GM12864 (cell line): ENCODE data around the gene XCL2.

Source experiments
- DNase-seq: peaks from one replicate; pipeline ENCODE4 v3.0.0-alpha.2; 2011; ENCODE audit warnings: low read depth
- H3K4me3 ChIP-seq: 2 replicates; pipeline ENCODE4 v1.5.1; 2011; ENCODE audit warnings: mild to moderate bottlenecking, low read depth, low read length, control low read depth
- TF ChIP-seq, protein P1 (sequence below): IDR thresholded peaks from 2 replicates; pipeline ENCODE4 v1.5.1; 2011; ENCODE audit warnings: low read depth, mild to moderate bottlenecking, moderate library complexity, low read length, control low read depth, inconsistent platforms; ENCODE audit errors: missing control alignments

XCL2 gene

DNA sequence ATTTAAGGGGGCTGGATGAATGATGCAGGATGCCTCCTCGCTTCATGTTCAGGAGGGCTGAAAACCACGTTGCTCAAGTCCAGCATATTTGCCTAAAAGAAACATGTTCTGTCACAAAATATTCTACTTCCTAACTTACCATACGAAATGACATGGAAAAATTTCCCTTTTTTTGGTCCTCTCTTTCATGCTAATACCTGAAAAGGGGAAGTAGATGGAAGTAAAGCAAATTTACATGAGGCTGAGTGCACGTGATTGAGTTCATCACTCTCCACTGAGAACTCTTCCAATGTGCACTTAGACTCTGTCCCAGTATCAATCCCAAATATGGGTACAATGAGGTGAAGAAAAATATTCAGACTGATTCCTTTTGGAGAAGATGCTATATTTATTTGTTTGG, 23.0 kb downstream of the XCL2 start:
- TF ChIP-seq, protein P1, sequence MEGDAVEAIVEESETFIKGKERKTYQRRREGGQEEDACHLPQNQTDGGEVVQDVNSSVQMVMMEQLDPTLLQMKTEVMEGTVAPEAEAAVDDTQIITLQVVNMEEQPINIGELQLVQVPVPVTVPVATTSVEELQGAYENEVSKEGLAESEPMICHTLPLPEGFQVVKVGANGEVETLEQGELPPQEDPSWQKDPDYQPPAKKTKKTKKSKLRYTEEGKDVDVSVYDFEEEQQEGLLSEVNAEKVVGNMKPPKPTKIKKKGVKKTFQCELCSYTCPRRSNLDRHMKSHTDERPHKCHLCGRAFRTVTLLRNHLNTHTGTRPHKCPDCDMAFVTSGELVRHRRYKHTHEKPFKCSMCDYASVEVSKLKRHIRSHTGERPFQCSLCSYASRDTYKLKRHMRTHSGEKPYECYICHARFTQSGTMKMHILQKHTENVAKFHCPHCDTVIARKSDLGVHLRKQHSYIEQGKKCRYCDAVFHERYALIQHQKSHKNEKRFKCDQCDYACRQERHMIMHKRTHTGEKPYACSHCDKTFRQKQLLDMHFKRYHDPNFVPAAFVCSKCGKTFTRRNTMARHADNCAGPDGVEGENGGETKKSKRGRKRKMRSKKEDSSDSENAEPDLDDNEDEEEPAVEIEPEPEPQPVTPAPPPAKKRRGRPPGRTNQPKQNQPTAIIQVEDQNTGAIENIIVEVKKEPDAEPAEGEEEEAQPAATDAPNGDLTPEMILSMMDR = no peak
- H3K4me3 ChIP-seq = no peak overlapping the region
- DNase-seq = no peak

DNA sequence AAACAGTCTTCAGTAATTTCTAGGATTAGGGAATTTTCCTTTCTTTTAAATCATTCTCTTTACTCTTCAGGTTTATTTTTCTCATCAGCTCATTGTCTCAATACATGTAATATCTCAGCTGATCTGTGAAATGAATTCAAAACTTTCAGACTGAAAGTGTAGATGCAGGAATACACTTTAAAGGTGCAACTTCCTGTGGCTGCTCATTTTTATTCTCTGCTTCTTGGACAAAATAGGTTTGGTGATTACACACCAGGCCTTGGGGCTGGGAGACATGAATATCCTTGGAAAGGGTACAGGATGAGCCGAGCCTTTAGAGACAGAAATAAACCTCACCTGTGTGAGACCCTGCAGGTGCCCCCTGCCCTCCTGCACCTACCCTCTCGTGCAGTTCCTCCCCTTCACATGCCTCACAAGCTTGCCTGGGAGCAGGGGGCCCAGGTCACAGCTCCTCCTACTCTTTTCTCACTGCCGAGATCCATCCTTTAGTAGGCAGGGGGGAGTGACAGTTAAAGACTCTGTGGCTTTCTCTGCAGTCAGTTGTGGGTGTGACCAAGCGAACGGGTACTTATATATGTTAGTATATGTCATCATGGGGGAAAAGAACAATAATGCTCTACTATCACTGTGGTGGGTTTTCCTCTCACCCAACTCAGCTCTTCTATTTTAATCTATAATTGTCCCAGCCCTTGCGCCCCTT, 23.6 kb downstream of the XCL2 start:
- DNase-seq = no peak
- H3K4me3 ChIP-seq = no peak overlapping the region
- TF ChIP-seq, protein P1 = no peak

DNA sequence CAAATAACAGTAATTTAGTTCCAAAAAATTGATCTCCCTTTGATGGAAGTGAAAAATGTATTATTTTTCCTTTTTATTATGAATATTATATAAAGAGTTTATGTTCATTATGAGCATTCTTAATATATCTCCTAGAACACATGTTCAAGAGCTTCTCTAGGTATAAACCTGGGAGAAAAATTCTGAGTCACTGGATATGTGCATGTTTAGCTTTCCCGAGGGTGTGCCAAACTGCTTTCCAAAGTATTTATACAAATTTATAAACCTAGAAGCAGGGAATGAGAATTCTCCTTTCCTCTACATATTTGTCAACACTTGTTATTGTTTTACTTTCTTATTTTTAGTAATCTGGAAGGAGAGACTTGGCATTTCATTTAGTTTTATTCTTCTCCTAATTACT, 25.0 kb downstream of the XCL2 start:
- TF ChIP-seq, protein P1 = no peak
- H3K4me3 ChIP-seq = no peak overlapping the region
- no peak for DNase-seq

DNA sequence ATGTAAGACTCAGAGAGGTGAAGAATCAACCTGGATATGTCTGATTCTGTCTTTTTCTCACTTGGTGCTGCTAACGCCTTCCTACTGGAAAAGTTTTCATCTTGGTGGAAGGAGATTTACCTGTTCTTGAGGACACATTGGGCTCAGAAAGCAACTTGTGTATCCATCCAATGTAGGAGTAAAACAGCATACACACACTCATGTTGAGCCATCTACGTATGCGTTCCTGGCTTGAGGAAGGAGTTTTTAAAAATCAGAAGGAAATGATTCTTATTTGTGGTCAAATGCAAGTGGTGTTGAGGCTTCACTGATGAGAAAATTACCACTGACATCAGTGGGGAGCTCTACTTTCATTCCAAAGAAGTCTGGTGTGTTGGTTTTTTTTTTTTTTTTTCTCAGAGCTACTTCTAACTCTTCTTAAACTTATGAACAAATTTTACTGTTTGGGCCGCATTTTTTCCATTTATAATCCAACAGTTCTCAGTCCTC, 25.6 kb downstream of the XCL2 start:
- H3K4me3 ChIP-seq = no peak overlapping the region
- TF ChIP-seq, protein P1 = no peak
- DNase-seq = no peak

DNA sequence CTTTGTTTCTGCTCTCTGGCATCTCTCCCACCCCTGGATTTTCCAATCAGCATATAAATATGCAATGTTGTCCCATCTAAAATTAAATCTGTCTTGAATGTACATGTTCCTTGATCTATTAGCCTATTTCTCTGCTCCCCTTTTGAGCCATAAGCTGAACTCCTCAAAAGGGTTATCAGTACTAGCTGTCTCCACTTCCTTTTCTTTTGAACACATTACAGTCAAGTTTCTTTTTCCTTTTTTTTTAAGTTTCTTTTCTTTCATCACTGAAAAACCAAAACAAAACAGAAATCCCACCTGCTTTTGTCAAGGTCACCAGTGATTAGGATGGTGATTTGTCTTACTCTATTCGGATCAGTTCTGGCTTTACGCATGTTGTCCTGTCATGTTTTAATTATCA, 29.3 kb downstream of the XCL2 start:
- DNase-seq = no peak

DNA sequence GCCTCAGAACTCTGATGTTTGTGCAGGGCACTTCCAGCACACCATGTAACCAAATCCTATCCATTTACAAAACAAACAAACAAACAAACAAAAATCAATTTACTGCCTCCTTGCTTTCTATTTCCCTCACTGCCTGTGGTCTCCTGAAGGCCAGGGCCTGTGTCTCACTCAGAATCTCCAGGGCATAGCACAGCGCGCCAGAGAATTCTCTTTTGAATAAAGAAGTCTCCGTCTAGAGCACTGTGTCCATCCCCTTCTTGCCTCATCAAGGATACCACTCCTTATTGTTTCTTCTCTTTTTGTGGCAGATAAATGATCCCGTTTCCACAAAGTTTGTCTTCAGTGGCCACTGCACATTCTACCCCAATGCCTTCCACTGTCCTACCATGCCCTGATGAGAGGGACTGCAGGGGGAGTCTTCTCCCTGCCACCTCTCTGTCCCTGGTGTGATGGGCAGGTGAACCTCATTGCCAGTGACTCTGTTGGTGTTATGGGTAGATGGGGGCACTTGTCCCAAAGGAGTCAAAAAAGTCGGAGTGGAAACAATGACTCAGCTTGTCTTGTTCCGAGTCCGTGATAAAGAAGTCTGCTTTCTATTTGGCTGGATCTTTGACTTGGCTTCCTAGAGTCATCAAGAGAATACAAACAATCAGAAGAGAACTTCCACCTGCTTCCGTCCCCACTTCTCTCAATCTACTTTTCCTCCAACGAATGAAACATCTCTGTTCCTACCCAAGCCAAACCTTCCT, 30.0 kb downstream of the XCL2 start:
- TF ChIP-seq, protein P1 = no peak
- no peak for DNase-seq
- H3K4me3 ChIP-seq = no peak overlapping the region

More for the DNA sequence above, 29.3 kb downstream of the XCL2 start:
- TF ChIP-seq, protein P1 = no peak
- H3K4me3 ChIP-seq = no peak overlapping the region
